Adrenal gland (tissue), 5 donors: ENCODE data around the gene TTC9B.

Source experiments
- POLR2A ChIP-seq, 2 donors: fragments of 450-650 bp; IDR thresholded peaks; one replicate each; pipeline ENCODE4 v1.6.1; 2017; ENCODE audit warnings: antibody characterized with exemption in 2 of 2, mild to moderate bottlenecking in 2 of 2, moderate library complexity in 1 of 2
- TF ChIP-seq, protein P1 (sequence below), 6 experiments: fragments of 450-650 bp in 4 of 6; fragments of 200-600 bp in 2 of 6; sonication (generic) in 1 of 6; IDR thresholded peaks; 1 replicate in 5 of 6; 2 replicates in 1 of 6; pipeline versions ENCODE4 v1.5.1 to v1.8.0; 2016 to 2021; ENCODE audit warnings: antibody characterized with exemption in 6 of 6, mild to moderate bottlenecking in 2 of 6, moderate library complexity in 1 of 6
- donor health status: DM: no; HTN: no; CAD: no.

DNA sequence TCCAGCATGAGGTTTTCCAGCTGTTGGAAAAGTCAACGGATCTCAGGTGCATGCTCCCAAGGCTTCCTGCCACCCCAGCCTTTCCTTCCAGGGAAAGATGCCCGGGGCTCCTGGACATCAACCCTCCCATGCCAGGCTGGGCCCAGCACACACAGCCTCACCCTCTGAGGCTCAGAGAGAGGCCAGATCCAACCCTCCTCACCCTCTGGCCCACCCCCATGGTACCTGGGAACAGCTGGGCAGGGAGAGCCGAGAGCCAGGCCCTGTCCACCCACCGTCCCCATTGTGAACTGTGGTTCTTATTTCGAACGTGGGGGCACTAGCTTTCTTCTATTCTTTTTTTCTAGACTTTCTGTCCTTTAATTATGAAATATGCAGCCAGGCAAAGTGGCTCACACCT lies 18.2 kb upstream of the TTC9B start:
- TF ChIP-seq, protein P1, sequence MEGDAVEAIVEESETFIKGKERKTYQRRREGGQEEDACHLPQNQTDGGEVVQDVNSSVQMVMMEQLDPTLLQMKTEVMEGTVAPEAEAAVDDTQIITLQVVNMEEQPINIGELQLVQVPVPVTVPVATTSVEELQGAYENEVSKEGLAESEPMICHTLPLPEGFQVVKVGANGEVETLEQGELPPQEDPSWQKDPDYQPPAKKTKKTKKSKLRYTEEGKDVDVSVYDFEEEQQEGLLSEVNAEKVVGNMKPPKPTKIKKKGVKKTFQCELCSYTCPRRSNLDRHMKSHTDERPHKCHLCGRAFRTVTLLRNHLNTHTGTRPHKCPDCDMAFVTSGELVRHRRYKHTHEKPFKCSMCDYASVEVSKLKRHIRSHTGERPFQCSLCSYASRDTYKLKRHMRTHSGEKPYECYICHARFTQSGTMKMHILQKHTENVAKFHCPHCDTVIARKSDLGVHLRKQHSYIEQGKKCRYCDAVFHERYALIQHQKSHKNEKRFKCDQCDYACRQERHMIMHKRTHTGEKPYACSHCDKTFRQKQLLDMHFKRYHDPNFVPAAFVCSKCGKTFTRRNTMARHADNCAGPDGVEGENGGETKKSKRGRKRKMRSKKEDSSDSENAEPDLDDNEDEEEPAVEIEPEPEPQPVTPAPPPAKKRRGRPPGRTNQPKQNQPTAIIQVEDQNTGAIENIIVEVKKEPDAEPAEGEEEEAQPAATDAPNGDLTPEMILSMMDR (IDR thresholded peaks at IDR 0.05) = no peak
- no peak for TF ChIP-seq POLR2A (IDR thresholded peaks at IDR 0.05)
